HL-60 (cell line): ENCODE measurements around the gene RNF103.

ENCODE experiments used
- GABPA ChIP-seq: IDR thresholded peaks from 2 replicates; pipeline ENCODE4 v1.6.1; 2012; ENCODE audit warnings: low read depth
- POLR2AphosphoS5 ChIP-seq: IDR thresholded peaks from 2 replicates; pipeline ENCODE4 v1.6.1; 2012; ENCODE audit warnings: low read depth
- TF ChIP-seq, protein P1 (sequence below): IDR thresholded peaks from one replicate; pipeline ENCODE4 v1.5.1; 2011; ENCODE audit warnings: low read length, control low read depth, inconsistent platforms; ENCODE audit not compliant: insufficient read depth

DNA sequence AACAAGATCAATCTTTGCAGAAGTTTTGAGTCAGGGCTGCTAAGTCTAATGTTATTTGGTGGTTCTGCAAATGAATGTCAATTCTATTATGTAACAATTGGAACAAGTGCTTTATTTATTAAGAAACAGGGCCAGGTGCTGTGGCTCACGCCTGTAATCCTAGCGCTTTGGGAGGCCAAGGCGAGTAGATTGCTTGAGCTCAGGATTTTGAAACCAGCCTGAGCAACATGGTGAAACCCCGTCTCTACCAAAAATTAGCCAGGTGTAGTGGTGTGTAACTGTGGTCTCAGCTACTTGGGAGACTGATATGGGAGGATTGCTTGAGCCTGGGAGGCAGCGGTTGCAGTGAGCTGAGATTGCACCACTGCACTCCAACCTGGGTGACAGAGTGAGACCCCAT, 13.2 kb upstream of the RNF103 start:
- TF ChIP-seq, protein P1, sequence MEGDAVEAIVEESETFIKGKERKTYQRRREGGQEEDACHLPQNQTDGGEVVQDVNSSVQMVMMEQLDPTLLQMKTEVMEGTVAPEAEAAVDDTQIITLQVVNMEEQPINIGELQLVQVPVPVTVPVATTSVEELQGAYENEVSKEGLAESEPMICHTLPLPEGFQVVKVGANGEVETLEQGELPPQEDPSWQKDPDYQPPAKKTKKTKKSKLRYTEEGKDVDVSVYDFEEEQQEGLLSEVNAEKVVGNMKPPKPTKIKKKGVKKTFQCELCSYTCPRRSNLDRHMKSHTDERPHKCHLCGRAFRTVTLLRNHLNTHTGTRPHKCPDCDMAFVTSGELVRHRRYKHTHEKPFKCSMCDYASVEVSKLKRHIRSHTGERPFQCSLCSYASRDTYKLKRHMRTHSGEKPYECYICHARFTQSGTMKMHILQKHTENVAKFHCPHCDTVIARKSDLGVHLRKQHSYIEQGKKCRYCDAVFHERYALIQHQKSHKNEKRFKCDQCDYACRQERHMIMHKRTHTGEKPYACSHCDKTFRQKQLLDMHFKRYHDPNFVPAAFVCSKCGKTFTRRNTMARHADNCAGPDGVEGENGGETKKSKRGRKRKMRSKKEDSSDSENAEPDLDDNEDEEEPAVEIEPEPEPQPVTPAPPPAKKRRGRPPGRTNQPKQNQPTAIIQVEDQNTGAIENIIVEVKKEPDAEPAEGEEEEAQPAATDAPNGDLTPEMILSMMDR, result no peak
- TF ChIP-seq POLR2AphosphoS5 (peak; percentile 25; the same call in 1 of the 2 replicates), GABPA (no peak)
